Loucy (cell line): ENCODE data around the gene TMEM256.

Experiments used
- EZH2phosphoT487 ChIP-seq: fragments of 200-600 bp; IDR thresholded peaks from 2 replicates; pipeline ENCODE4 v1.6.1; 2018; ENCODE audit warnings: antibody characterized with exemption, mild to moderate bottlenecking, moderate library complexity, borderline replicate concordance
- TF ChIP-seq, protein P1 (sequence below): fragments of 200-600 bp; sonication (generic); conservative IDR thresholded peaks from 2 replicates; pipeline ENCODE4 v1.5.1; 2014; ENCODE audit warnings: mild to moderate bottlenecking, antibody characterized with exemption, low read length

DNA sequence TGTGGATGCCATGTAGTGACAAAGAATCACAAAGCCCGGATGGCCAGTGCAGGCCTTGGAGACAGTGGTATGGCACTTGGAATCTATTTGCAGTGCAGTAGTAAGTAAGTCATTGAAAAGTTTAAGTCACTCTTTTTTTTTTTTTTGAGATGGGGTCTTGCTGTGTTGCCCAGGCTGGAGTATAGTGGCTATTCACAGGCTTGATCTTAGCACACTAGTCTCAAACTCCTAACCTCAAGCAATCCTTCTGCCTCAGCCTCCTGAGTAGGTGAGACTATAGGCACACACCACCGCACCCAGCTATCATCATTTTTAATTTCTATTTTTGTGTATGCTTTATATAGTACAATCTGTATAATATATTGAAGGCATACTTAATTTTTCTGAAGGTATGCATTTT is 5.3 kb downstream of the TMEM256 start:
- TF ChIP-seq, protein P1, sequence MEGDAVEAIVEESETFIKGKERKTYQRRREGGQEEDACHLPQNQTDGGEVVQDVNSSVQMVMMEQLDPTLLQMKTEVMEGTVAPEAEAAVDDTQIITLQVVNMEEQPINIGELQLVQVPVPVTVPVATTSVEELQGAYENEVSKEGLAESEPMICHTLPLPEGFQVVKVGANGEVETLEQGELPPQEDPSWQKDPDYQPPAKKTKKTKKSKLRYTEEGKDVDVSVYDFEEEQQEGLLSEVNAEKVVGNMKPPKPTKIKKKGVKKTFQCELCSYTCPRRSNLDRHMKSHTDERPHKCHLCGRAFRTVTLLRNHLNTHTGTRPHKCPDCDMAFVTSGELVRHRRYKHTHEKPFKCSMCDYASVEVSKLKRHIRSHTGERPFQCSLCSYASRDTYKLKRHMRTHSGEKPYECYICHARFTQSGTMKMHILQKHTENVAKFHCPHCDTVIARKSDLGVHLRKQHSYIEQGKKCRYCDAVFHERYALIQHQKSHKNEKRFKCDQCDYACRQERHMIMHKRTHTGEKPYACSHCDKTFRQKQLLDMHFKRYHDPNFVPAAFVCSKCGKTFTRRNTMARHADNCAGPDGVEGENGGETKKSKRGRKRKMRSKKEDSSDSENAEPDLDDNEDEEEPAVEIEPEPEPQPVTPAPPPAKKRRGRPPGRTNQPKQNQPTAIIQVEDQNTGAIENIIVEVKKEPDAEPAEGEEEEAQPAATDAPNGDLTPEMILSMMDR, result no peak
- no peak for TF ChIP-seq EZH2phosphoT487
